CD4-positive, alpha-beta T cell treated with Interferon alpha-2 for 1 hour (primary cell): Measurements from ENCODE around the gene CASP5.
"Not testable (repeated sequence)": the region's sequence is repeated elsewhere in the genome, so short reads cannot be mapped to it uniquely, and the experiment has no call there.

Experiments
- DNase-seq, 2 donors: peaks; one replicate each; pipeline ENCODE4 v3.0.0-alpha.2; 2020 to 2022

The CASP5 gene

DNA sequence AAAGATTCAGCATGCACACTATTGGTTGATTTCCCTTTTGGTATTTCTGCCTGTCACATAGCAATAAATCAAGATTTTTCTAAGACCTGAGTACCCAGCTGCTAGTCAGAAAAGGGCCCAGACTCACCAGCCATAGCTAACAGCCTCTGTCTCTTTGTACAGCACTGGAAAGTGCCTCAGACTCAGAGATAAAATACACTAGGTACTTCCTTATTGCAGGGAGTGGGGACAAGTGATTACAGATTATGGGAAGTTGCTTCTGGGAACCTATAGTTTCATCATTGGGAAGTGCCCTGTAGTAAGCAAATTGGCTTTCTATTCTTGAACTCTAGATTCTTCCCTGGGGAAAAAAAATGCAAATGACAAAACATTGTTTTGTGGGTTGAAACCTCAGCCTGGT is at the start of gene CASP5:
TSS of gene CASP5 (minus strand) at position 166 of the 400 bp plus-strand sequence. CDS start at position 134, 32 bp downstream.
- DNase-seq, result no peak

DNA sequence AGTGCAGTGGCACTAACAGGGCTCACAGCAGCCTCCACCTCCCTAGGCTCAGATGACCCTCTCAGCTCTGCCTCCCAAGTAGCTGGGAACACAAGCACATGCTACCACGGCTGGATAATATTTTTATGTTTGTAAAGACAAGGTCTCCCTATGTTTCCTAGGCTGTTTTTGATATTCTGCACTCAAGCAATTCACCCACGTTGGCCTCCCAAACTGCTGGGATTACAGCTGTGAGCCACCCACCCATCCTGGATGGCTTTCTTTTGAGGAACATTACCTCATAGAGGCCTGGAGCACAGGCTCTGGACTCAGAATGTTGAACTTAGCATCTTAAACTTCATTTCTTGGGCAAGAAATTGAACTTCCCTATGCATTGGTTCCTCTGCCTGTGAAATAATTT is 49.1 kb upstream of the CASP5 start:
- not testable (repeated sequence) for DNase-seq

DNA sequence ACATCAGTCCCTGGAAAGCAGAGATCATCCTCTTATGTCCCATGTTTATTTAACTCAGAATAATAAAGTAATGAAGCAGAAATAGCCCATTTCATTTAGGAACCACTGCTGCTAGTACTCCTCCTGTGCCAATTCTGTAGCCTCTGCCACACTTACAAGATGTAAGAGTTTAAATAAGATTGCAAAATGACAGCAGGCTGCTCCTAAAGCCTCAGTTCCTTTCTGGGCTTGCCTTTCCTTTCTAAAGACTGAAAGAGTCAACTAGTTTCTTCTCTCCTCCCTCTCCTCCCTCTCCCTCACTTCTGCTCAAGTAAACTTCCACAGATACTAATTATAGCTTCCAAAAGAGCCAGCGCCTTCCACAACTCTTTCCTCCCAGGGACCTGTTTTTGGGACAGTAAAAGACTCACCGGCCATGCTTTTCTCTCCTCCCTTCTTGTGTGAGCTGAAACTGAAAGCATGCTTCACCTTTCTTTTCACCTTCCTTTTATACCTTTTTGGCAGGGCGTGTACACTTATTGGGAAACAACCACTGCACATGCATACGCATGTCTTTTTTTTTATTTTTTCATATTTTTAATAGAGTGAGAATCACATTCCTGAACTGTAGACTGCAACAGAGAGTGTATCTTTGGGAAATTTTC is 48.2 kb upstream of the CASP5 start:
- DNase-seq, result peak in 1 of 2 donors; percentile 80

DNA sequence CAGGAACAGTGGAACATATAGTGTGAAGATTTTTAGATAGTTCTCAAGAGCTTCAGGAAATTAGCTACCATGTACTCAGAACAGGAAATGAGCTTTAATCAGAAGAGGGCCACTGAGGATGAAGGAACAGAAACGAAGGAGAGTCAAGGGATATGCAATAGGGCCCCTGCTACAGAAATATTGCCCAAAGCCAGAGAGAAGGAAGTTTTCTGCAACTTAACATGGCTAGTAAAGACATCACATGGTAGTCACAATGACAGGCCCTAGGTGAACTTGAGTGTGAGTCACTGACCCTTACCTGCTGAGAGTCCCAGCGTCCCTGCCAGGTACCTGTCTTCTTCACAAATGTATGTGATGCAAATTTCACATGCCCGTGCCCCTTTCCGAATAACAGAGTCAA is 47.3 kb upstream of the CASP5 start:
- DNase-seq, result peak in 1 of 2 donors; percentile 42

DNA sequence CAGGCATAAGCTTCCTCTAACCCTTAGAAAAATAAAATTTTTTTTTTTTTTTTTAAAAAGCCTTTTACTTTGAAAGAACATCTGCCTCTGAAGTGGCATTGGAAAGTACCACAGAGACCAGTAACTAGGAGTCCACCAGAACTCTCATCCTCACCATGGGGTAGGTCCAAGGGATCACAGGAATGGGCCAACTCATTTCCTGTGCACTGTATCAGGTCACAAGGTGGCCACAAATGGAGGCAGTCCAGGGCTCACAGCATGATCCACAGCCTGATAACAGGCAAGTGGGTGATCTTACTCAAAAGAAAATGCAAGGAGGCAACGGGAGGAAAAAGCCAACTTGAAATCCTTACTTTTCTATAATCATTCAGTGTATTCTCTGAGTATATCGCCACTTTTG is 46.8 kb upstream of the CASP5 start:
- DNase-seq, result not testable (repeated sequence)

GRCh38 chr11:105063245-105063941 is 40.4 kb upstream of the CASP5 start:
- DNase-seq, result not testable (repeated sequence)

DNA sequence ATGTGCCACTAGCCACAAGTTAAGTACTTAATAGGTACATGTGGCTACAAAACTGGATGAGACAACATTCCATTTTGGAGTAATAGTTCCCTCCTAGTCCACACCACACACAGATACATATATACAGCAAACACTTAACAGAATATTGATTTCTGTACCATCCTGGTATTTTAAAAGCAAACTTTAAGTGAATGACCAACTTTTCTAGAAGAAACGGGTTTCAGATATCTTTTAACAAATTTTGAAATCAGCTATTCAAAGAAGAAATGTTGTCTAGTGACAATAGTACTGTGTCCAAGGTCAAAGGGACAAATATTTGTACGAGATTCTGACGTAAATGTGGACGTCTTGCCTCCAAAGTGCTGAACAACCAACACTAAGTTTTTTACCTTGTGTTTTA is 34.5 kb upstream of the CASP5 start:
- DNase-seq, result no peak

GRCh38 chr11:105056446-105056845 is 33.5 kb upstream of the CASP5 start:
- no peak for DNase-seq

- DNase-seq, result no peak
Observed at GRCh38 chr11:105054723-105055493, 31.9 kb upstream of the CASP5 start.

DNA sequence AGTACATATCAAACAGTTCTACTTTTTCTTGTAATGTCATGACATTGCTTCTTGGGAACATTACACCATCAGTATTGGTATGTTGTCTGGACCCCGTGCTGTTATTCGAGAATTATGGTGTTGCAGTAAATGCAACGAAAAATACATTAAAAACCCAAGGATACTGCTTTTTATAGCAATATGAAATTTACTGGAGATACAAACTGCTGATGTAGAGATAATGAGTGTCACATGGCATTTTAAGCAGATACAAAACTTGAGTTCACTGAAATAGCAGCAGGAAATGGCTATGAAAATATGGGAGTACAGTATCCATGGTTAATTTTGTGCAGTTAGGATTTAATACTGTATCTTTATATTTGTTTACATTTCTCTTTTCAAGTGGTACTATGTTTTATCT is 29.5 kb upstream of the CASP5 start:
- no peak for DNase-seq

- no peak for DNase-seq
Observed at GRCh38 chr11:105051559-105051958, 28.6 kb upstream of the CASP5 start.

GRCh38 chr11:105049481-105049880 is 26.5 kb upstream of the CASP5 start:
- no peak for DNase-seq

- no peak for DNase-seq
Observed at GRCh38 chr11:105046898-105047579, 24.1 kb upstream of the CASP5 start.

DNA sequence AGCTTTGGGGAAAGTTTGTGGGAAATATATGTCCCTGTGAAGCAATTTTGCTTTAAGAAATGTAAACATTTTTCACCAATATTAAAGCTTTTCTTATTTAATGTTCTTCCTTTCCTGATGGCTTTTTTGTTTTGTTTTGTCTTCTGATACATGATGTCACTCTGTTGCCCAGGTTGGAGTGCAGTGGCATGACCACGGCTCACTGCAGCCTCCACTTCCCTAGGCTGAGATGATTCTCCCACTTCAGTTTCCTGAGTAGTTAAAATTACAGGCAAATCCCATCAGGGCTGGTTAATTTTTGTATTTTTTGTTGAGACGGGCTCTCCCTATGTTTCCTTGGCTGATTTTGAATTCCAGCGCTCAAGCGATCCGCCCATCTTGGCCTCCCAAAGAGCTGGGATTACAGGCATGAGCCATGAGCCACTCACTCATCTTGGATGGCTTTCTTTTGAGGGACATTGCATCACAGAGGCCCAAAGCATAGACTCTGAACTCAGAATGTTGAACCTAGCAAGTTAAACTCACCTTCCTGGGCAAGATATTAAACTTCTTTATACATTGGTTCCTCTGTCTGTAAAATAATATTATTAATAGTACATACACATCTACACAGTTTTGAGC is 22.8 kb upstream of the CASP5 start:
- no peak for DNase-seq

GRCh38 chr11:105044557-105045524 is 21.9 kb upstream of the CASP5 start, which contains the start of gene CARD16:
Gene CARD16 (minus strand): TSS chr11:105045335. CDS start chr11:105045297, 38 bp downstream.
- peak; percentile 59 to 76 for DNase-seq

- no peak for DNase-seq
Observed at GRCh38 chr11:105042178-105042577, 19.2 kb upstream of the CASP5 start.

- DNase-seq, result no peak
Observed at GRCh38 chr11:105040703-105041102, 17.7 kb upstream of the CASP5 start.

- DNase-seq, result peak; percentile 48 to 71
Observed at GRCh38 chr11:105034813-105035620, 12.0 kb upstream of the CASP5 start, which contains the start of gene CASP1. Gene CASP1 (minus strand): TSS chr11:105035144. CDS start chr11:105035113, 31 bp downstream.

GRCh38 chr11:105034388-105034787 is 11.4 kb upstream of the CASP5 start:
- not testable (repeated sequence) for DNase-seq

DNA sequence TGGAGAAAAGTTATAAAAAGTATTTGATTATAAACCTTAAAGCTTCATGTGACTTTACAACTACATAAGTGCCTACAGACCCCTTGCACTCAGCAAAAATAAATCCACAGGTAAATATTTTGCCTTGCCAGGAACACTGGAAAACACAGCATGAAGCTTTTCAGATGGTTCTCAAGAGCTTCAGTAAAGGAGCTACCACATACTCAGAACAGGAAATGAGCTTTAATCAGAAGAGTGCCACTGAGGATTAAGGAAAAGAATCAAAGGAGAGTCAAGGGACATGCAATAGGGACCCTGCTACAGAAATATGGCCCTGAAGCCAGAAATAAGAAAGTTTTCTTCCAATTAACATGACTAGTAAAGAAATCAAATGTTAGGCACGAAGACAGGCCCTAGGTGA is 10.8 kb upstream of the CASP5 start:
- peak in 1 of 2 donors; percentile 35 for DNase-seq
